ENCODE data around the gene EMX2. TPM values are rescaled to one million over a fixed set of nuclear protein-coding genes. Genes with fewer than 3 reads are reported as not detected.

EMX2 gene
- total RNA-seq, 1 experiment from 2014 or later, result not detected

- RAD21 ChIA-PET (ENCODE audit: low non-redundant PET in 1 of 2, low total read pairs in 2 of 2, uncharacterized antibody in 2 of 2, unreplicated experiment in 2 of 2), result interaction anchor here in 1 of 2 experiments (0.6 kb wide), 1 partner anchor 722 kb away, joined by 3 read pairs; no protein-coding TSS in a partner anchor
Measured at GRCh38 chr10:117537904-117538524, 4.5 kb upstream of the EMX2 start.

GRCh38 chr10:117539361-117539773 lies 3.2 kb upstream of the EMX2 start:
- no peaks in the 10 kb centered on the region for H3K27me3 ChIP-seq (ENCODE audit: insufficient read depth, low read length)
- H4K20me1 ChIP-seq (ENCODE audit: insufficient read depth), result no peaks in the 10 kb centered on the region
- no peaks in the 10 kb centered on the region for H3K9me2 ChIP-seq (ENCODE audit: insufficient read depth)
- H3K27ac ChIP-seq (ENCODE audit: low read depth, low read length), result no peak overlapping the region
- no peaks in the 10 kb centered on the region for H3K79me2 ChIP-seq (ENCODE audit: insufficient read depth, low read length)
- POLR2A ChIA-PET, result no interaction called here
- CTCF ChIA-PET, result interaction anchor here (1.4 to 1.8 kb wide), 3 partner anchors 43 to 701 kb away, joined by 3 to 4 read pairs (median 4); no protein-coding TSS in a partner anchor
- no peaks in the 10 kb centered on the region for H3K36me3 ChIP-seq (ENCODE audit: control insufficient read depth in 1 of 2, insufficient read depth in 2 of 2, low read length in 2 of 2)
- BruUV-seq (replicated peaks), result no TSS peak
- DNase-seq (ENCODE audit: low read depth, low spot score) (no peak), ATAC-seq (no peak)
- H3K9me3 ChIP-seq (ENCODE audit: control insufficient read depth in 1 of 2, insufficient read depth in 1 of 2, low read depth in 1 of 2, low read length in 2 of 2), result no peaks in the 10 kb centered on the region
- H3K4me1 ChIP-seq (ENCODE audit: control insufficient read depth in 1 of 2, insufficient read depth in 2 of 2, low read length in 2 of 2), result peaks cover 0 to 6% of the 10 kb centered on the region in 2 experiments; a peak in 1 of 4 replicates
- RAD21 ChIA-PET (ENCODE audit: low non-redundant PET in 1 of 2, low total read pairs in 2 of 2, uncharacterized antibody in 2 of 2, unreplicated experiment in 2 of 2), result no interaction called here
- no peak overlapping the region for H3K4me2 ChIP-seq (ENCODE audit: low read length)
- H3K4me3 ChIP-seq (replicated peaks in 1 of 2; ENCODE audit: low read depth in 1 of 2, low read length in 2 of 2), result no peak overlapping the region
- intact Hi-C loops (cut with micrococcal nuclease), result loop anchor here (5.0 to 10.0 kb wide), 2 partner anchors 215 to 568 kb away; no protein-coding TSS in a partner anchor
- no peak overlapping the region for H2AFZ ChIP-seq (ENCODE audit: low read depth, low read length, poor library complexity, severe bottlenecking)
- no peak overlapping the region for H3K9ac ChIP-seq (ENCODE audit: low read length)
- no peak for TF ChIP-seq POLR2AphosphoS5 (IDR thresholded peaks at IDR 0.05; ENCODE audit: low read depth, low read length)
- no peak for TF ChIP-seq RAD21 (IDR thresholded peaks at IDR 0.05; ENCODE audit: low read depth)
- no peak for TF ChIP-seq ZFX (IDR thresholded peaks at IDR 0.05)
- no peak for TF ChIP-seq EGR1 (IDR thresholded peaks at IDR 0.05; ENCODE audit: low read depth)
- no peak for TF ChIP-seq EZH2phosphoT487 (IDR thresholded peaks at IDR 0.05; ENCODE audit: borderline replicate concordance)
- no peak for TF ChIP-seq MAX (IDR thresholded peaks at IDR 0.05)
- no peak for TF ChIP-seq REST (IDR thresholded peaks at IDR 0.05; ENCODE audit: low read depth)
- TF ChIP-seq JUND (IDR thresholded peaks at IDR 0.05), result no peak
- TF ChIP-seq ZBTB33 (IDR thresholded peaks at IDR 0.05; ENCODE audit: extremely low read depth, insufficient replicate concordance, low read length), result no peak
- no peak for TF ChIP-seq TCF7L2 (IDR thresholded peaks at IDR 0.05; ENCODE audit: borderline replicate concordance, extremely low read depth, insufficient read depth, insufficient read length)
- no peak for TF ChIP-seq SIN3A (IDR thresholded peaks at IDR 0.05; ENCODE audit: low read depth)

More at GRCh38 chr10:117537904-117538524, 4.5 kb upstream of the EMX2 start:
- no peak overlapping the region for H3K4me3 ChIP-seq (replicated peaks in 1 of 2; ENCODE audit: low read depth in 1 of 2, low read length in 2 of 2)
- no peak overlapping the region for H3K9ac ChIP-seq (ENCODE audit: low read length)
- no peaks in the 10 kb centered on the region for H3K9me3 ChIP-seq (ENCODE audit: control insufficient read depth in 1 of 2, insufficient read depth in 1 of 2, low read depth in 1 of 2, low read length in 2 of 2)
- no TSS peak for BruUV-seq (replicated peaks)
- no peaks in the 10 kb centered on the region for H3K9me2 ChIP-seq (ENCODE audit: insufficient read depth)
- peaks cover 0 to 6% of the 10 kb centered on the region in 2 experiments; a peak in 1 of 4 replicates for H3K4me1 ChIP-seq (ENCODE audit: control insufficient read depth in 1 of 2, insufficient read depth in 2 of 2, low read length in 2 of 2)
- TF ChIP-seq ZFX (IDR thresholded peaks at IDR 0.05) (peak; percentile 46; the same call in 1 of the 2 replicates), ATF3 (IDR thresholded peaks at IDR 0.05) (no peak)
- no peaks in the 10 kb centered on the region for H3K36me3 ChIP-seq (ENCODE audit: control insufficient read depth in 1 of 2, insufficient read depth in 2 of 2, low read length in 2 of 2)
- peak; percentile 21 for ATAC-seq
- no peak for DNase-seq (ENCODE audit: low read depth, low spot score)
- ChIA-PET POLR2A (no interaction called here), CTCF (interaction anchor here (0.7 to 2.0 kb wide), 5 partner anchors 41 to 721 kb away, joined by 3 to 7 read pairs (median 4); no protein-coding TSS in a partner anchor)
- no peaks in the 10 kb centered on the region for H4K20me1 ChIP-seq (ENCODE audit: insufficient read depth)
- no peaks in the 10 kb centered on the region for H3K79me2 ChIP-seq (ENCODE audit: insufficient read depth, low read length)
- no peak overlapping the region for H3K27ac ChIP-seq (ENCODE audit: low read depth, low read length)
- peak overlapping the region; percentile 98 for H2AFZ ChIP-seq (ENCODE audit: low read depth, low read length, poor library complexity, severe bottlenecking)
- peaks cover 12% of the 10 kb centered on the region for H3K27me3 ChIP-seq (ENCODE audit: insufficient read depth, low read length)
- peak overlapping the region; percentile 35 for H3K4me2 ChIP-seq (ENCODE audit: low read length)
- intact Hi-C loops (cut with micrococcal nuclease), result loop anchor here (1.0 to 10.0 kb wide), 4 partner anchors 146 to 703 kb away; no protein-coding TSS in a partner anchor
